Astrocyte (in vitro differentiated cells and primary cell): ENCODE data around the gene TAS2R20.

ENCODE experiments used
- CTCF ChIP-seq: IDR thresholded peaks from 2 replicates; pipeline ENCODE4 v1.5.1; 2011; ENCODE audit warnings: low read depth, mild to moderate bottlenecking, inconsistent platforms, low read length, moderate library complexity; ENCODE audit not compliant: insufficient read depth
- EZH2 ChIP-seq: IDR thresholded peaks from 2 replicates; pipeline ENCODE4 v1.6.1; 2012; ENCODE audit warnings: mild to moderate bottlenecking, low read length, inconsistent platforms; ENCODE audit not compliant: insufficient read depth

- TF ChIP-seq CTCF (no peak), EZH2 (no peak)
Measured at GRCh38 chr12:11023387-11023786, 25.3 kb upstream of the TAS2R20 start.
